Keratinocyte (primary cell): Measurements from ENCODE around the gene SND1. TPM values are rescaled to one million over a fixed set of nuclear protein-coding genes. Genes with fewer than 3 reads are reported as not detected.
"Not testable (repeated sequence)": the region's sequence is repeated elsewhere in the genome, so short reads cannot be mapped to it uniquely, and the experiment has no call there.

ENCODE experiments used
- DNase-seq: peaks from one replicate; pipeline ENCODE4 v3.0.0-alpha.2; 2011; ENCODE audit warnings: low read depth, missing footprints, low spot score
- FAIRE-seq: peaks from 2 replicates; lab custom pipeline; 2011; peaks lifted over from hg19 to GRCh38; lab: Jason Lieb, UNC
- H2AFZ ChIP-seq: 2 replicates; pipeline ENCODE4 v1.6.0; 2012; ENCODE audit warnings: low read length, control low read depth, inconsistent platforms; ENCODE audit not compliant: control insufficient read depth
- H3K27ac ChIP-seq: 2 replicates; pipeline ENCODE4 v1.5.1; 2011; ENCODE audit warnings: low read length; ENCODE audit not compliant: control insufficient read depth, insufficient read depth
- H3K27me3 ChIP-seq: 3 replicates; pipeline ENCODE4 v1.6.0; 2011; ENCODE audit warnings: low read length; ENCODE audit not compliant: control insufficient read depth, insufficient read depth; ENCODE audit errors: extremely low read depth
- H3K36me3 ChIP-seq, 2 experiments: 2 replicates in 1 of 2; 3 replicates in 1 of 2; pipeline ENCODE4 v1.5.1; 2011; ENCODE audit warnings: low read length in 2 of 2, mild to moderate bottlenecking in 1 of 2; ENCODE audit not compliant: control insufficient read depth in 2 of 2, insufficient read depth in 2 of 2; ENCODE audit errors: extremely low read depth in 1 of 2
- H3K4me1 ChIP-seq: 3 replicates; pipeline ENCODE4 v1.5.1; 2011; ENCODE audit warnings: low read length; ENCODE audit not compliant: control insufficient read depth, insufficient read depth; ENCODE audit errors: extremely low read depth
- H3K4me2 ChIP-seq: 3 replicates; pipeline ENCODE4 v1.6.0; 2011; ENCODE audit warnings: low read depth, low read length; ENCODE audit not compliant: control insufficient read depth, insufficient read depth; ENCODE audit errors: extremely low read depth
- H3K4me3 ChIP-seq, 3 experiments: fragments of 200-600 bp in 1 of 3; sonication (generic) in 1 of 3; 2 replicates in 2 of 3; 3 replicates in 1 of 3; pipeline ENCODE4 v1.5.1; 2011 to 2016; ENCODE audit warnings: low read length in 3 of 3, mild to moderate bottlenecking in 3 of 3, control low read depth in 2 of 3, inconsistent platforms in 1 of 3, low read depth in 1 of 3, mixed read lengths in 1 of 3, mixed run types in 1 of 3, moderate library complexity in 1 of 3; ENCODE audit not compliant: control insufficient read depth in 2 of 3, insufficient read depth in 2 of 3; ENCODE audit errors: extremely low read depth in 1 of 3
- H3K79me2 ChIP-seq: 2 replicates; pipeline ENCODE4 v1.6.0; 2012; ENCODE audit warnings: low read length; ENCODE audit not compliant: control insufficient read depth, insufficient read depth
- H3K9ac ChIP-seq: 3 replicates; pipeline ENCODE4 v1.6.0; 2011; ENCODE audit warnings: low read length; ENCODE audit not compliant: control insufficient read depth, insufficient read depth; ENCODE audit errors: extremely low read depth
- H3K9me1 ChIP-seq: 3 replicates; pipeline ENCODE4 v1.6.0; 2011; ENCODE audit warnings: low read length; ENCODE audit not compliant: control insufficient read depth, insufficient read depth; ENCODE audit errors: extremely low read depth
- H3K9me3 ChIP-seq: 2 replicates; pipeline ENCODE4 v1.5.1; 2012; ENCODE audit warnings: low read depth, low read length; ENCODE audit not compliant: control insufficient read depth
- H4K20me1 ChIP-seq: 3 replicates; pipeline ENCODE4 v1.6.0; 2011; ENCODE audit warnings: low read length; ENCODE audit not compliant: control insufficient read depth, insufficient read depth; ENCODE audit errors: extremely low read depth
- EZH2 ChIP-seq: IDR thresholded peaks from one replicate; pipeline ENCODE4 v1.6.1; 2012; ENCODE audit warnings: inconsistent platforms, mild to moderate bottlenecking, low read length, moderate library complexity
- dilution Hi-C: fragments of 300-500 bp; cut with MboI; formaldehyde crosslinking; loops from one replicate; pipeline ENCODE4 v1.7.0; 2020; ENCODE audit warnings: low sequenced_read_pairs; ENCODE audit not compliant: extremely low pct_ligation_motif_present
- polyA plus RNA-seq, 5 experiments: library from polyadenylated mRNA; depleted of rRNA in 3 of 5; stranded (reverse) in 3 of 5; stranded (forward) in 1 of 5; unstranded in 1 of 5; fragments of >200 nt; gene quantifications; 1 replicate in 1 of 5; 2 replicates in 3 of 5; 3 replicates in 1 of 5; pipeline versions ENCODE4 v1.2.1 to v1.2.3, GENCODE V29; 2011 to 2012; ENCODE audit warnings: missing spikeins in 2 of 5, low read depth in 1 of 5, low replicate concordance in 1 of 5
- TF ChIP-seq, protein P1 (sequence below), 3 experiments: IDR thresholded peaks in 1 of 3; conservative IDR thresholded peaks in 1 of 3; optimal IDR thresholded peaks in 1 of 3; 2 replicates in 2 of 3; 3 replicates in 1 of 3; pipeline versions ENCODE3 to v1.5.1; 2011; ENCODE audit warnings: low read length in 3 of 3, mild to moderate bottlenecking in 3 of 3, moderate library complexity in 2 of 3, control low read depth in 1 of 3, inconsistent platforms in 1 of 3; ENCODE audit not compliant: insufficient read depth in 2 of 3; ENCODE audit errors: extremely low read depth in 1 of 3

The SND1 gene
- polyA plus RNA-seq, 1 donor (not counting 4 experiments of a cell fraction or from before 2014, with no cell fraction given): 140 TPM

GRCh38 chr7:127962589-127963361, 310.8 kb downstream of the SND1 start:
- peaks cover 10% of the 10 kb centered on the region in 2 experiments for H3K36me3 ChIP-seq
- dilution Hi-C loops: no loop called here
- DNase-seq (no peak), FAIRE-seq (no peak)
- no peak overlapping the region for H2AFZ ChIP-seq
- no peak overlapping the region for H3K9ac ChIP-seq
- H3K27ac ChIP-seq: no peak overlapping the region
- no peak overlapping the region for H3K4me3 ChIP-seq
- no peaks in the 10 kb centered on the region for H3K4me1 ChIP-seq
- H3K27me3 ChIP-seq: no peaks in the 10 kb centered on the region
- no peaks in the 10 kb centered on the region for H3K9me3 ChIP-seq
- TF ChIP-seq EZH2: no peak
- TF ChIP-seq, protein P1, sequence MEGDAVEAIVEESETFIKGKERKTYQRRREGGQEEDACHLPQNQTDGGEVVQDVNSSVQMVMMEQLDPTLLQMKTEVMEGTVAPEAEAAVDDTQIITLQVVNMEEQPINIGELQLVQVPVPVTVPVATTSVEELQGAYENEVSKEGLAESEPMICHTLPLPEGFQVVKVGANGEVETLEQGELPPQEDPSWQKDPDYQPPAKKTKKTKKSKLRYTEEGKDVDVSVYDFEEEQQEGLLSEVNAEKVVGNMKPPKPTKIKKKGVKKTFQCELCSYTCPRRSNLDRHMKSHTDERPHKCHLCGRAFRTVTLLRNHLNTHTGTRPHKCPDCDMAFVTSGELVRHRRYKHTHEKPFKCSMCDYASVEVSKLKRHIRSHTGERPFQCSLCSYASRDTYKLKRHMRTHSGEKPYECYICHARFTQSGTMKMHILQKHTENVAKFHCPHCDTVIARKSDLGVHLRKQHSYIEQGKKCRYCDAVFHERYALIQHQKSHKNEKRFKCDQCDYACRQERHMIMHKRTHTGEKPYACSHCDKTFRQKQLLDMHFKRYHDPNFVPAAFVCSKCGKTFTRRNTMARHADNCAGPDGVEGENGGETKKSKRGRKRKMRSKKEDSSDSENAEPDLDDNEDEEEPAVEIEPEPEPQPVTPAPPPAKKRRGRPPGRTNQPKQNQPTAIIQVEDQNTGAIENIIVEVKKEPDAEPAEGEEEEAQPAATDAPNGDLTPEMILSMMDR (optimal IDR thresholded peaks at IDR 0.05 in 1 of 3, IDR thresholded peaks at IDR 0.05 in 1 of 3, conservative IDR thresholded peaks at IDR 0.05 in 1 of 3; ENCODE audit: extremely low read depth in 1 of 3, insufficient read depth in 2 of 3, low read length in 3 of 3): no peak
- H3K9me1 ChIP-seq: no peaks in the 10 kb centered on the region
- peaks cover 2% of the 10 kb centered on the region for H4K20me1 ChIP-seq
- no peak overlapping the region for H3K4me2 ChIP-seq
- peaks cover 5% of the 10 kb centered on the region for H3K79me2 ChIP-seq

- H3K27me3 ChIP-seq, FAIRE-seq, H3K4me3 ChIP-seq, H3K9ac ChIP-seq, H3K9me1 ChIP-seq, H3K4me1 ChIP-seq, H3K36me3 ChIP-seq, H4K20me1 ChIP-seq, H3K4me2 ChIP-seq, dilution Hi-C loops, DNase-seq, H2AFZ ChIP-seq, H3K27ac ChIP-seq, H3K9me3 ChIP-seq, H3K79me2 ChIP-seq: not testable (repeated sequence)
Observed at GRCh38 chr7:127963850-127964249, 311.9 kb downstream of the SND1 start.
